GM21619 (cell line): ENCODE results near the gene DLG2.

Experiments used
- ATAC-seq: cut with Tn5 transposase; IDR thresholded peaks from one replicate; pipeline ENCODE4 v1.9.1; 2021; ENCODE audit not compliant: unreplicated experiment

The DLG2 gene

GRCh38 chr11:84089072-84090057, 1537.8 kb downstream of the DLG2 start:
- ATAC-seq = no peak

GRCh38 chr11:84071851-84072250, 1555.3 kb downstream of the DLG2 start:
- ATAC-seq = no peak

GRCh38 chr11:84069048-84069447, 1558.1 kb downstream of the DLG2 start:
- no peak for ATAC-seq

GRCh38 chr11:84061726-84062125, 1565.4 kb downstream of the DLG2 start:
- no peak for ATAC-seq

- no peak for ATAC-seq
Measured at GRCh38 chr11:84056653-84057376, 1570.3 kb downstream of the DLG2 start.

GRCh38 chr11:84045146-84045545, 1582.0 kb downstream of the DLG2 start:
- no peak for ATAC-seq

GRCh38 chr11:84044706-84045105, 1582.4 kb downstream of the DLG2 start:
- ATAC-seq = no peak

GRCh38 chr11:84036664-84037194, 1590.4 kb downstream of the DLG2 start:
- no peak for ATAC-seq

- no peak for ATAC-seq
Measured at GRCh38 chr11:84035645-84036044, 1591.5 kb downstream of the DLG2 start.

- no peak for ATAC-seq
Measured at GRCh38 chr11:84034484-84034883, 1592.7 kb downstream of the DLG2 start.

GRCh38 chr11:84024266-84024665, 1602.9 kb downstream of the DLG2 start:
- no peak for ATAC-seq

- ATAC-seq = no peak
Measured at GRCh38 chr11:84022695-84023094, 1604.4 kb downstream of the DLG2 start.

- ATAC-seq = no peak
Measured at GRCh38 chr11:84022201-84022600, 1604.9 kb downstream of the DLG2 start.

- no peak for ATAC-seq
Measured at GRCh38 chr11:84021291-84021690, 1605.9 kb downstream of the DLG2 start.

- ATAC-seq = no peak
Measured at GRCh38 chr11:84019571-84020194, 1607.5 kb downstream of the DLG2 start.

GRCh38 chr11:84014539-84014938, 1612.6 kb downstream of the DLG2 start:
- no peak for ATAC-seq

GRCh38 chr11:84012171-84012826, 1614.8 kb downstream of the DLG2 start:
- ATAC-seq = no peak

GRCh38 chr11:84003181-84003580, 1624.0 kb downstream of the DLG2 start:
- no peak for ATAC-seq

- ATAC-seq = no peak
Measured at GRCh38 chr11:83998921-83999320, 1628.2 kb downstream of the DLG2 start.

- no peak for ATAC-seq
Measured at GRCh38 chr11:83990160-83990733, 1636.9 kb downstream of the DLG2 start.
